Panc1 (cell line): Measurements from ENCODE around the gene NRP2. TPM values are rescaled to one million over a fixed set of nuclear protein-coding genes. Genes with fewer than 3 reads are reported as not detected.

Experiments
- ATAC-seq: fragments of 200-7000 bp; cut with Tn5 transposase; 2 replicates; pipeline ENCODE4 v1.9.1; 2020; ENCODE audit warnings: mild to moderate bottlenecking, moderate library complexity
- BruUV-seq: library from RNA; stranded (reverse); fragments of 400-500 nt; replicated peaks from 2 replicates; lab custom pipeline; 2021; lab: Mats Ljungman, UMichigan
- CTCF ChIA-PET: fragments of 300-600 bp; sonication (Branson Sonifier 250); formaldehyde crosslinking; loops from one replicate; lab custom pipeline; 2022; ENCODE audit warnings: antibody characterized with exemption; lab: Charles Lee
- POLR2A ChIA-PET: fragments of 300-600 bp; sonication (Branson Sonifier 250); formaldehyde crosslinking; loops from one replicate; lab custom pipeline; 2022; ENCODE audit warnings: antibody characterized with exemption; lab: Charles Lee
- DNase-seq: peaks from one replicate; pipeline ENCODE4 v3.0.0-alpha.2; 2010; ENCODE audit warnings: low read depth, low spot score
- H3K27ac ChIP-seq: 2 replicates; pipeline ENCODE4 v1.5.1; 2011; ENCODE audit warnings: mild to moderate bottlenecking, low read length, inconsistent platforms
- H3K27me3 ChIP-seq: fragments of 200-500 bp; sonication (Bioruptor generic); 2 replicates; pipeline ENCODE4 v1.6.0; 2014; ENCODE audit warnings: low read length, inconsistent platforms; ENCODE audit not compliant: control insufficient read depth, insufficient read depth
- H3K36me3 ChIP-seq: fragments of 200-500 bp; sonication (Bioruptor generic); 2 replicates; pipeline ENCODE4 v1.5.1; 2014; ENCODE audit warnings: inconsistent platforms, mild to moderate bottlenecking, low read length, moderate library complexity; ENCODE audit not compliant: control insufficient read depth, insufficient read depth
- H3K4me1 ChIP-seq: 2 replicates; pipeline ENCODE4 v1.5.1; 2011; ENCODE audit warnings: inconsistent platforms, mild to moderate bottlenecking, low read length, moderate library complexity; ENCODE audit not compliant: control insufficient read depth, insufficient read depth
- H3K4me3 ChIP-seq, 2 experiments: 2 replicates each; pipeline ENCODE4 v1.5.1; 2011 to 2012; ENCODE audit warnings: low read depth in 2 of 2, low read length in 2 of 2, mild to moderate bottlenecking in 2 of 2, inconsistent platforms in 1 of 2, moderate library complexity in 1 of 2
- H3K9me3 ChIP-seq: fragments of 200-500 bp; sonication (Bioruptor generic); 2 replicates; pipeline ENCODE4 v1.5.1; 2014; ENCODE audit warnings: low read depth, mild to moderate bottlenecking, inconsistent platforms, low read length, moderate library complexity; ENCODE audit not compliant: control insufficient read depth, insufficient read depth
- POLR2AphosphoS5 ChIP-seq: IDR thresholded peaks from 2 replicates; pipeline ENCODE4 v1.6.1; 2012; ENCODE audit warnings: mild to moderate bottlenecking, low read depth, low read length, moderate library complexity
- SIN3A ChIP-seq: IDR thresholded peaks from 2 replicates; pipeline ENCODE4 v1.6.1; 2012; ENCODE audit warnings: low read depth, mild to moderate bottlenecking, low read length, moderate library complexity, borderline replicate concordance; ENCODE audit not compliant: insufficient read depth
- TCF7L2 ChIP-seq: IDR thresholded peaks from 2 replicates; pipeline ENCODE4 v1.6.1; 2011; ENCODE audit warnings: mild to moderate bottlenecking, low read depth, low read length, inconsistent platforms
- in situ Hi-C: cut with HindIII; loops from 2 replicates; pipeline ENCODE4 v1.10.0; 2016; ENCODE audit warnings: low sequenced_read_pairs, low pct_unique_long_range_greater_than_20kb
- intact Hi-C: fragments of 100-400 bp; cut with micrococcal nuclease; formaldehyde crosslinking; loops from one replicate; pipeline ENCODE4 v1.10.0; 2022; ENCODE audit not compliant: unreplicated experiment
- total RNA-seq: library from RNA; stranded (reverse); gene quantifications from one replicate; pipeline ENCODE4 v1.2.1, GENCODE V29; 2021; ENCODE audit not compliant: unreplicated experiment
- TF ChIP-seq, protein P1 (sequence below): fragments of 450-650 bp; IDR thresholded peaks from 2 replicates; pipeline ENCODE4 v1.5.1; 2017; ENCODE audit warnings: mild to moderate bottlenecking
- TF ChIP-seq, protein P2 (sequence below), 2 experiments: IDR thresholded peaks; 2 replicates each; pipeline ENCODE4 v1.6.1; 2011 to 2012; ENCODE audit warnings: low read depth in 2 of 2, control low read depth in 1 of 2, low read length in 1 of 2, mild to moderate bottlenecking in 1 of 2, moderate library complexity in 1 of 2; ENCODE audit not compliant: insufficient read depth in 1 of 2

The NRP2 gene
- total RNA-seq, 1 experiment from 2014 or later = 6.7 TPM

DNA sequence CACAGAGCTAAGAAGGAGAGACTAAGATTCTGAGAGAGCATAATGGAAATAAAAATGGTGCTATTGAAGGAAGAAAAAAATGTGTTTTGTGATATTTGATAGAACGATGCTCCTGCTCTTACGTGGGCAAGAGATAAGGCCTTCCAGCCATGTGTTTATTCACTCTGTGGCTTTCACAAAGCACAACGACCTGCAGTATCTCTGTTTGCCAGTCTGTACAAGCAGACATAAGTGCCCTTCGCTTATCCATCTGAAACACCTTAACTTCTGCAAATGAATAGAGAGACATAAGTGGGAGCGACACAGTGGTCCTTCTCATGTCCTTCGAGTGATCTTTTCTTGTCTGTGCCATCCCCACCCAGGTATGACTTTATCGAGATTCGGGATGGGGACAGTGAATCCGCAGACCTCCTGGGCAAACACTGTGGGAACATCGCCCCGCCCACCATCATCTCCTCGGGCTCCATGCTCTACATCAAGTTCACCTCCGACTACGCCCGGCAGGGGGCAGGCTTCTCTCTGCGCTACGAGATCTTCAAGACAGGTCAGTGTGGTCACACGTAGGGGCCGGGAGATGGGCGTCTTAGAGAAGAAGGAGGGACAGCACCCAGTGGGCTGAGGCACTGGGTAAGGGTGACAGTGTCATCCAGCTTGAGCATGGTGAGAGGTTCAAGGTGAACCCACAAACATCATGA is 33.7 kb downstream of the NRP2 start:
- TF ChIP-seq SIN3A = no peak
- TF ChIP-seq, protein P1, sequence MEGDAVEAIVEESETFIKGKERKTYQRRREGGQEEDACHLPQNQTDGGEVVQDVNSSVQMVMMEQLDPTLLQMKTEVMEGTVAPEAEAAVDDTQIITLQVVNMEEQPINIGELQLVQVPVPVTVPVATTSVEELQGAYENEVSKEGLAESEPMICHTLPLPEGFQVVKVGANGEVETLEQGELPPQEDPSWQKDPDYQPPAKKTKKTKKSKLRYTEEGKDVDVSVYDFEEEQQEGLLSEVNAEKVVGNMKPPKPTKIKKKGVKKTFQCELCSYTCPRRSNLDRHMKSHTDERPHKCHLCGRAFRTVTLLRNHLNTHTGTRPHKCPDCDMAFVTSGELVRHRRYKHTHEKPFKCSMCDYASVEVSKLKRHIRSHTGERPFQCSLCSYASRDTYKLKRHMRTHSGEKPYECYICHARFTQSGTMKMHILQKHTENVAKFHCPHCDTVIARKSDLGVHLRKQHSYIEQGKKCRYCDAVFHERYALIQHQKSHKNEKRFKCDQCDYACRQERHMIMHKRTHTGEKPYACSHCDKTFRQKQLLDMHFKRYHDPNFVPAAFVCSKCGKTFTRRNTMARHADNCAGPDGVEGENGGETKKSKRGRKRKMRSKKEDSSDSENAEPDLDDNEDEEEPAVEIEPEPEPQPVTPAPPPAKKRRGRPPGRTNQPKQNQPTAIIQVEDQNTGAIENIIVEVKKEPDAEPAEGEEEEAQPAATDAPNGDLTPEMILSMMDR = peak; percentile 50
- Histone ChIP-seq H3K4me1 (no peaks in the 10 kb centered on the region), H3K36me3 (no peaks in the 10 kb centered on the region), H3K27me3 (no peaks in the 10 kb centered on the region), H3K27ac (no peak overlapping the region), H3K4me3 (no peak overlapping the region), H3K9me3 (no peaks in the 10 kb centered on the region)
- intact Hi-C loops (loop anchor here (1.0 kb wide), 1 partner anchor 28 kb away; no protein-coding TSS in a partner anchor), in situ Hi-C loops (no loop called here)
- ATAC-seq (peak; percentile 64), DNase-seq (no peak)
- CTCF ChIA-PET = interaction anchor here (0.6 kb wide), 1 partner anchor 740 kb away, joined by 3 read pairs; no protein-coding TSS in a partner anchor
- POLR2A ChIA-PET = no interaction called here
- BruUV-seq = no TSS peak

DNA sequence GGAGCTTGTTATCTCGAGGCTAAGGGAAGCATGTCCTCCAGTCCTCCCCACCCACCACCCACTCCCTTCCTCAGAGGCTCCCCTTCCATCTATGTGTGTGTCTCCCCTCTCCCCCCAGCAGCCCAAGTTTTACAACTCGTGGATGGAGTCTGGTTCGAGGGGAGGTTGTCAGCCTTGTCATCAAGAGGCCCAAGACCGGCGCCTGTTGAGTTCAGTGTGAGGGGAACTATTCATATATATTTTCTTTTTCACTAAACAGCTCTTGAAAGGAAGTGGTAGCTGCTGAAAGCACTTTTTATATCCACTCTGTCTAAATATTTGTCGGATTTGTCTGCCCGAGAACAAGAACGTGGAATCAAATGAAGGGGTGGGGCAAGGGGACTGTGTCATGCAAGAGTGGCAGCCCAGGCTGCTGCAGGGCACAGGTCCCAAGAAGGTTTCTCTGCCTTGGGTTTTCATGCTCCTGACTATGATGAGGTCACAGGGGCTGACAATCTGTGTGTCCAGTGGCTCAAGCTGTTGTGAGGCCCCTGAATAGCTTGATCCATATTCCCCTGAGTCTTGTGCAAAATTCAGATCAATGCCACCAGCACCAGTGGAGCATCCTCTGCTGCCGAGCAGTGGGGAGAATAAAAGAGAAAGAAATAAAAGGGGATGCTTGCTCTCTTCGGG is 35.0 kb downstream of the NRP2 start:
- Histone ChIP-seq H3K27ac (no peak overlapping the region), H3K36me3 (no peaks in the 10 kb centered on the region), H3K9me3 (no peaks in the 10 kb centered on the region), H3K4me1 (no peaks in the 10 kb centered on the region), H3K4me3 (no peak overlapping the region), H3K27me3 (no peaks in the 10 kb centered on the region)
- DNase-seq (no peak), ATAC-seq (no peak)
- ChIA-PET CTCF (no interaction called here), POLR2A (no interaction called here)
- intact Hi-C loops (no loop called here), in situ Hi-C loops (no loop called here)
- no peak for TF ChIP-seq TCF7L2
- TF ChIP-seq, protein P2, sequence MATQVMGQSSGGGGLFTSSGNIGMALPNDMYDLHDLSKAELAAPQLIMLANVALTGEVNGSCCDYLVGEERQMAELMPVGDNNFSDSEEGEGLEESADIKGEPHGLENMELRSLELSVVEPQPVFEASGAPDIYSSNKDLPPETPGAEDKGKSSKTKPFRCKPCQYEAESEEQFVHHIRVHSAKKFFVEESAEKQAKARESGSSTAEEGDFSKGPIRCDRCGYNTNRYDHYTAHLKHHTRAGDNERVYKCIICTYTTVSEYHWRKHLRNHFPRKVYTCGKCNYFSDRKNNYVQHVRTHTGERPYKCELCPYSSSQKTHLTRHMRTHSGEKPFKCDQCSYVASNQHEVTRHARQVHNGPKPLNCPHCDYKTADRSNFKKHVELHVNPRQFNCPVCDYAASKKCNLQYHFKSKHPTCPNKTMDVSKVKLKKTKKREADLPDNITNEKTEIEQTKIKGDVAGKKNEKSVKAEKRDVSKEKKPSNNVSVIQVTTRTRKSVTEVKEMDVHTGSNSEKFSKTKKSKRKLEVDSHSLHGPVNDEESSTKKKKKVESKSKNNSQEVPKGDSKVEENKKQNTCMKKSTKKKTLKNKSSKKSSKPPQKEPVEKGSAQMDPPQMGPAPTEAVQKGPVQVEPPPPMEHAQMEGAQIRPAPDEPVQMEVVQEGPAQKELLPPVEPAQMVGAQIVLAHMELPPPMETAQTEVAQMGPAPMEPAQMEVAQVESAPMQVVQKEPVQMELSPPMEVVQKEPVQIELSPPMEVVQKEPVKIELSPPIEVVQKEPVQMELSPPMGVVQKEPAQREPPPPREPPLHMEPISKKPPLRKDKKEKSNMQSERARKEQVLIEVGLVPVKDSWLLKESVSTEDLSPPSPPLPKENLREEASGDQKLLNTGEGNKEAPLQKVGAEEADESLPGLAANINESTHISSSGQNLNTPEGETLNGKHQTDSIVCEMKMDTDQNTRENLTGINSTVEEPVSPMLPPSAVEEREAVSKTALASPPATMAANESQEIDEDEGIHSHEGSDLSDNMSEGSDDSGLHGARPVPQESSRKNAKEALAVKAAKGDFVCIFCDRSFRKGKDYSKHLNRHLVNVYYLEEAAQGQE (IDR thresholded peaks at IDR 0.05; ENCODE audit: insufficient read depth in 1 of 2, low read depth in 2 of 2, low read length in 1 of 2) = no peak
- TF ChIP-seq, protein P1 = no peak
- TF ChIP-seq SIN3A = no peak
- TF ChIP-seq POLR2AphosphoS5 = no peak
- no TSS peak for BruUV-seq
